ENCODE data around the gene IDH3B.
"Not testable (repeated sequence)": the region's sequence is repeated elsewhere in the genome, so short reads cannot be mapped to it uniquely, and the experiment has no call there.

The IDH3B gene

GRCh38 chr20:2663887-2664719, at the start of gene IDH3B:
TSS of gene IDH3B (minus strand) at chr20:2664216. CDS start at chr20:2664188, 28 bp downstream.
- DNase-seq, result peak; percentile 49 to 97 (median 90)

- DNase-seq, result no peak
Measured at GRCh38 chr20:2713285-2713684, 49.3 kb upstream of the IDH3B start.

- DNase-seq, result no peak
Measured at GRCh38 chr20:2709205-2709981, 45.4 kb upstream of the IDH3B start.

- DNase-seq, result no peak
Measured at GRCh38 chr20:2708665-2709064, 44.6 kb upstream of the IDH3B start.

GRCh38 chr20:2708073-2708415, 44.0 kb upstream of the IDH3B start:
- DNase-seq, result no peak

- no peak for DNase-seq
Measured at GRCh38 chr20:2707353-2708072, 43.5 kb upstream of the IDH3B start.

- DNase-seq, result no peak
Measured at GRCh38 chr20:2706688-2707352, 42.8 kb upstream of the IDH3B start.

GRCh38 chr20:2705931-2706645, 42.1 kb upstream of the IDH3B start:
- DNase-seq, result no peak

GRCh38 chr20:2703716-2704475, 39.9 kb upstream of the IDH3B start:
- no peak for DNase-seq

- no peak for DNase-seq
Measured at GRCh38 chr20:2701671-2702081, 37.7 kb upstream of the IDH3B start.

- DNase-seq, result peak in 39 of 56 donors; percentile 2 to 78 (median 39)
Measured at GRCh38 chr20:2700913-2701620, 37.1 kb upstream of the IDH3B start.

GRCh38 chr20:2699775-2700413, 35.9 kb upstream of the IDH3B start:
- no peak for DNase-seq

- DNase-seq, result no peak
Measured at GRCh38 chr20:2698912-2699311, 34.9 kb upstream of the IDH3B start.

- DNase-seq, result no peak
Measured at GRCh38 chr20:2698186-2698817, 34.3 kb upstream of the IDH3B start.

GRCh38 chr20:2697768-2698167, 33.8 kb upstream of the IDH3B start:
- no peak for DNase-seq

- DNase-seq, result no peak
Measured at GRCh38 chr20:2696646-2697045, 32.6 kb upstream of the IDH3B start.

- not testable (repeated sequence) for DNase-seq
Measured at GRCh38 chr20:2695984-2696525, 32.0 kb upstream of the IDH3B start.
